GM12878 (cell line): Measurements from ENCODE around the gene UBE2J2. TPM values are rescaled to one million over a fixed set of nuclear protein-coding genes. Genes with fewer than 3 reads are reported as not detected.

Experiments used
- ATAC-seq: fragments of 200-7000 bp; cut with Tn5 transposase; 3 replicates; pipeline ENCODE4 v1.9.1; 2020; ENCODE audit warnings: mild to moderate bottlenecking, moderate library complexity
- BruUV-seq: library from RNA; stranded (reverse); fragments of 400-500 nt; replicated peaks from 2 replicates; lab custom pipeline; 2021; lab: Mats Ljungman, UMichigan
- CTCF ChIA-PET: fragments of 300-600 bp; sonication (Branson Sonifier 250); formaldehyde crosslinking; extraction: SDS; loops from one replicate; lab custom pipeline; 2021; ENCODE audit warnings: inconsistent platforms; lab: Yijun Ruan, JAX
- POLR2A ChIA-PET: fragments of 350-600 bp; formaldehyde crosslinking; extraction: SDS; loops from one replicate; lab custom pipeline; 2021; ENCODE audit warnings: inconsistent platforms; lab: Charles Lee
- RAD21 ChIA-PET: fragments of 300-600 bp; sonication (Branson Sonifier 250); formaldehyde crosslinking; loops from one replicate; lab custom pipeline; 2023; ENCODE audit warnings: antibody characterized with exemption; ENCODE audit not compliant: unreplicated experiment; lab: Charles Lee
- SMC1A ChIA-PET: fragments of 300-600 bp; sonication (Branson Sonifier 250); formaldehyde crosslinking; loops from one replicate; lab custom pipeline; 2023; ENCODE audit not compliant: unreplicated experiment, uncharacterized antibody; lab: Charles Lee
- DNase-seq: peaks from one replicate; pipeline ENCODE4 v3.0.0-alpha.2; 2011; ENCODE audit warnings: low read depth, low spot score
- FAIRE-seq: peaks from 3 replicates; lab custom pipeline; 2011; peaks lifted over from hg19 to GRCh38; lab: Jason Lieb, UNC
- H2AFZ ChIP-seq: 2 replicates; pipeline ENCODE4 v1.6.0; 2011; ENCODE audit warnings: low read depth, low read length, control low read depth; ENCODE audit not compliant: control insufficient read depth
- H3K27ac ChIP-seq: 2 replicates; pipeline ENCODE4 v1.5.1; 2011; ENCODE audit warnings: control low read depth; ENCODE audit not compliant: control insufficient read depth, insufficient read depth
- H3K27me3 ChIP-seq, 2 experiments: replicated peaks in 1 of 2; 2 replicates each; pipeline versions ENCODE4 v1.6.0 to v1.6.1; 2011; ENCODE audit warnings: low read length in 1 of 2; ENCODE audit not compliant: control insufficient read depth in 2 of 2, insufficient read depth in 2 of 2
- H3K36me3 ChIP-seq, 2 experiments: 2 replicates each; pipeline ENCODE4 v1.5.1; 2011; ENCODE audit warnings: low read length in 1 of 2; ENCODE audit not compliant: control insufficient read depth in 2 of 2, insufficient read depth in 2 of 2
- H3K4me1 ChIP-seq: 2 replicates; pipeline ENCODE4 v1.6.1; 2011; ENCODE audit warnings: mild to moderate bottlenecking, low read length, moderate library complexity, mixed read lengths; ENCODE audit not compliant: control insufficient read depth, insufficient read depth
- H3K4me2 ChIP-seq: 2 replicates; pipeline ENCODE4 v1.6.0; 2011; ENCODE audit warnings: control low read depth; ENCODE audit not compliant: control insufficient read depth, insufficient read depth
- H3K4me3 ChIP-seq: fragments of 200-600 bp; sonication (generic); 2 replicates; pipeline ENCODE4 v1.5.1; 2016
- H3K79me2 ChIP-seq: 2 replicates; pipeline ENCODE4 v1.6.0; 2011; ENCODE audit warnings: low read length; ENCODE audit not compliant: control insufficient read depth, insufficient read depth
- H3K9ac ChIP-seq: 2 replicates; pipeline ENCODE4 v1.8.0; 2011; ENCODE audit warnings: low read length, control low read depth, mixed read lengths; ENCODE audit not compliant: control insufficient read depth, insufficient read depth
- H3K9me3 ChIP-seq: replicated peaks from 3 replicates; pipeline ENCODE4 v1.5.1; 2011; ENCODE audit warnings: mild to moderate bottlenecking, low read length; ENCODE audit not compliant: control insufficient read depth, insufficient read depth
- H4K20me1 ChIP-seq: 2 replicates; pipeline ENCODE4 v1.6.0; 2011; ENCODE audit not compliant: control insufficient read depth, insufficient read depth
- CTCF ChIP-seq, 3 experiments: IDR thresholded peaks in 2 of 3; conservative IDR thresholded peaks in 1 of 3; 2 replicates each; pipeline ENCODE4 v1.5.1; 2011; ENCODE audit warnings: low read depth in 3 of 3, low read length in 3 of 3, mild to moderate bottlenecking in 3 of 3, control low read depth in 2 of 3, moderate library complexity in 2 of 3, inconsistent platforms in 1 of 3, mixed read lengths in 1 of 3; ENCODE audit not compliant: control insufficient read depth in 2 of 3, insufficient read depth in 1 of 3; ENCODE audit errors: extremely low read depth in 1 of 3
- WGBS: methylation state at CpG from one replicate; pipeline ENCODE4 v1.1.6; 2016; ENCODE audit warnings: low lambda C conversion rate; ENCODE audit not compliant: insufficient replicate concordance, insufficient coverage; ENCODE audit errors: missing lambda C conversion rate; 5-methylcytosine and 5-hydroxymethylcytosine counted together
- in situ Hi-C: fragments of 300-500 bp; cut with MboI; formaldehyde crosslinking; loops from 9 replicates; pipeline ENCODE4 v1.14.3; 2018; ENCODE audit warnings: mixed read lengths
- intact Hi-C: fragments of 100-400 bp; cut with micrococcal nuclease; formaldehyde crosslinking; loops from one replicate; pipeline ENCODE4 v1.14.2; 2022; ENCODE audit not compliant: unreplicated experiment
- polyA plus RNA-seq, 11 experiments: library from polyadenylated mRNA; depleted of rRNA in 4 of 11; unstranded in 6 of 11; stranded (reverse) in 5 of 11; fragments of >200 nt; fragmentation: Nextera tagmentation in 4 of 11; fragmentation: Illumina TruSeq in 1 of 11; extraction: Ambion mirVana in 4 of 11; extraction: Trizol in 1 of 11; gene quantifications; 1 replicate in 1 of 11; 2 replicates in 10 of 11; pipeline versions ENCODE4 v1.2.1 to v1.2.3, GENCODE V29; 2011 to 2016; ENCODE audit warnings: inconsistent platforms in 2 of 11, missing spikeins in 2 of 11, low read depth in 1 of 11
- total RNA-seq, 4 experiments: library from RNA; depleted of rRNA in 3 of 4; stranded (reverse); fragments of >200 nt in 3 of 4; fragmentation: Illumina TruSeq in 1 of 4; extraction: Trizol in 1 of 4; gene quantifications; 2 replicates each; pipeline versions ENCODE4 v1.2.1 to v1.2.3, GENCODE V29; 2013 to 2021
- TF ChIP-seq, protein P1 (sequence below): IDR thresholded peaks from 2 replicates; pipeline ENCODE4 v1.6.1; 2012; ENCODE audit warnings: low read depth, low read length, improper control_type of control experiment

UBE2J2 gene
- total and polyA plus RNA-seq, 10 of the 15 experiments (the other 5 are each of a cell fraction or from before 2014, with no cell fraction given): 0.72 to 70.5 (median 49.2) TPM

DNA sequence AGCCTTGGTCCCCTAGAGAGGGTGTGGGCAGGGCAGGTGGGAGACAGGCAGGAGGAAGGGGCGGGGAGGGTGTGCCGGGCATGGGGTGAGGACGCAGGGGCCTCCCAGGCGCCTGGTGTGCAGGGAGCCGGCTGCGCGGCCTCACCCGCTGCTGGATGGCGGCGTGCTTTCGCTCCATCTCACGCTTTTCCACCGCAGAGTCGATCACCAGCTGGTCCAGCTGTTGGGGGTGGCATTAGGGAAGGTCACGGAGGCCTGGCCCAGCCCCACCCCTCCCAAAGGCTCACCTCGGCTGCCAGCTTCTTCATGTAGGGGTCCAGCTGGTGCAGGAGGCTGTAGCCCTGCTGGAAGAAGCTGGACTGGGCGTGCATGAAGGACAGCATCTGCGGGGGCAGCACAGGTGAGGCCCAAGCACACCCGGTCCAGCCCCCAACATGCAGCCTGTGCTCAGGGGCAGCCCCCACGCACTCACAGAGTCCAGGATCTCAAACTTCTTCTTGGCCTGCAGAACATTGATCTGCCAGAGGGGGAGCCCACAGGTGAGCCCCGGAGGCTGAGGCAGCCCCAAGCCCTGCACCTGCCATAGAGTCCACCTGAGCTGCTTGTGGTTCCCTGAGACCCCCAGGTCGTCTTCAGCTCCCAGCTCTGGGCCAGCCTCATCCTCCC is 26.2 kb upstream of the UBE2J2 start:
- intact Hi-C loops: no loop called here
- RAD21 ChIA-PET: no interaction called here

More for the DNA sequence above, 26.2 kb upstream of the UBE2J2 start:
- Histone ChIP-seq H3K4me3 (no peak overlapping the region), H3K79me2 (no peaks in the 10 kb centered on the region; the same call in 1 of the 2 replicates), H2AFZ (no peak overlapping the region), H3K27me3 (no peaks in the 10 kb centered on the region), H3K4me1 (peaks cover 3% of the 10 kb centered on the region), H3K9ac (no peak overlapping the region), H4K20me1 (no peaks in the 10 kb centered on the region), H3K9me3 (no peaks in the 10 kb centered on the region), H3K36me3 (no peaks in the 10 kb centered on the region), H3K27ac (no peak overlapping the region), H3K4me2 (no peak overlapping the region)
- FAIRE-seq (peak; percentile 35), ATAC-seq (peak; percentile 86), DNase-seq (no peak)
- 72% methylated on average over 20 of the region's 22 CpGs for WGBS
- ChIA-PET POLR2A (no interaction called here), SMC1A (no interaction called here), CTCF (interaction anchor here (1.0 to 1.2 kb wide), 2 partner anchors 36 to 267 kb away, joined by 3 to 4 read pairs; no protein-coding TSS in a partner anchor)
- BruUV-seq: no TSS peak
- peak; percentile 51 to 72 (median 55) for TF ChIP-seq CTCF (IDR thresholded peaks at IDR 0.05 in 2 of 3, conservative IDR thresholded peaks at IDR 0.05 in 1 of 3; ENCODE audit: control insufficient read depth in 2 of 3, extremely low read depth in 1 of 3, insufficient read depth in 1 of 3, low read depth in 3 of 3, low read length in 3 of 3)
- TF ChIP-seq, protein P1, sequence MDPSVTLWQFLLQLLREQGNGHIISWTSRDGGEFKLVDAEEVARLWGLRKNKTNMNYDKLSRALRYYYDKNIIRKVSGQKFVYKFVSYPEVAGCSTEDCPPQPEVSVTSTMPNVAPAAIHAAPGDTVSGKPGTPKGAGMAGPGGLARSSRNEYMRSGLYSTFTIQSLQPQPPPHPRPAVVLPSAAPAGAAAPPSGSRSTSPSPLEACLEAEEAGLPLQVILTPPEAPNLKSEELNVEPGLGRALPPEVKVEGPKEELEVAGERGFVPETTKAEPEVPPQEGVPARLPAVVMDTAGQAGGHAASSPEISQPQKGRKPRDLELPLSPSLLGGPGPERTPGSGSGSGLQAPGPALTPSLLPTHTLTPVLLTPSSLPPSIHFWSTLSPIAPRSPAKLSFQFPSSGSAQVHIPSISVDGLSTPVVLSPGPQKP: no peak
- in situ Hi-C loops: no loop called here
